DMS53 treated with DMSO at 0.1 percent for 48 hours (cell line): ENCODE measurements around the gene CRIP2.

Experiments
- DNase-seq: peaks from one replicate; lab custom pipeline; 2025; ENCODE audit not compliant: unreplicated experiment; lab: John Stamatoyannopoulos, UW

The CRIP2 gene

DNA sequence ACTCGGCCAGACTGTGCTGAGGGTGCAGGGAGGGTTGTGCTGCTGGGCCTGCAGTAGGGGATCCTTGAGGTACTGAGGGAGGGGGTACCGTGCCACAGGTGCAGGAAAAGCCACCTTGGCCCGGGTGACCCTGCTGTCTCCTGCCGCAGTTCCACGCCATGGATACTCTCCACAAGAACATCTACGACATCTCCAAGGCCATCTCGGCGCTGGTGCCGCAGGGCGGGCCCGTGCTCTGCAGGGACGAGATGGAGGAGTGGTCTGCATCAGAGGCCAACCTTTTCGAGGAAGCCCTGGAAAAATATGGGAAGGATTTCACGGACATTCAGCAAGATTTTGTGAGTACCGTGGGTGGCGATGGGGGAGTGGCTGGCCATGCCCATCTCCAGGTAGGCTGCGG is 14.0 kb upstream of the CRIP2 start:
- no peak for DNase-seq

DNA sequence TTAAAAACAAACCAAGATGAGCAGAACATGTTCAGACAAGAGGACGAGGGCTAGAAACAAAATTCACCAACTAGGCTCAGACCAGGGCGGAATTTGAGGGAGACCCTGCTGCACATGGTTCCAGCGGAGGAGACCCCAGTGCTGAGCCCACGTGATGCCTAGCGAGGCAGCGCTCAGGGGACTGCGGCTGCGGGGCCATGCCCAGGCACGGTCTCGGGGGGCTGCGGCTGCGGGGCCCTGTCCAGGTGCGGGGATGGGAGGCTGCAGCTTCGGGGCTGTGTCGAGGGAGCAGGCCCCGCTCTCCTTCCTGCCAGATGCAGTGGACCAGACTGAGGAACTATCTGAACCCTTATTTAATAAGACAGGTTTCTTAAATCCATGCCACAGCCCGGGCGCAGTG is 12.7 kb upstream of the CRIP2 start:
- DNase-seq: no peak

GRCh38 chr14:105464501-105464900 is 10.1 kb upstream of the CRIP2 start:
- DNase-seq: no peak

- DNase-seq: no peak
Observed at GRCh38 chr14:105465209-105466031, 9.2 kb upstream of the CRIP2 start.

DNA sequence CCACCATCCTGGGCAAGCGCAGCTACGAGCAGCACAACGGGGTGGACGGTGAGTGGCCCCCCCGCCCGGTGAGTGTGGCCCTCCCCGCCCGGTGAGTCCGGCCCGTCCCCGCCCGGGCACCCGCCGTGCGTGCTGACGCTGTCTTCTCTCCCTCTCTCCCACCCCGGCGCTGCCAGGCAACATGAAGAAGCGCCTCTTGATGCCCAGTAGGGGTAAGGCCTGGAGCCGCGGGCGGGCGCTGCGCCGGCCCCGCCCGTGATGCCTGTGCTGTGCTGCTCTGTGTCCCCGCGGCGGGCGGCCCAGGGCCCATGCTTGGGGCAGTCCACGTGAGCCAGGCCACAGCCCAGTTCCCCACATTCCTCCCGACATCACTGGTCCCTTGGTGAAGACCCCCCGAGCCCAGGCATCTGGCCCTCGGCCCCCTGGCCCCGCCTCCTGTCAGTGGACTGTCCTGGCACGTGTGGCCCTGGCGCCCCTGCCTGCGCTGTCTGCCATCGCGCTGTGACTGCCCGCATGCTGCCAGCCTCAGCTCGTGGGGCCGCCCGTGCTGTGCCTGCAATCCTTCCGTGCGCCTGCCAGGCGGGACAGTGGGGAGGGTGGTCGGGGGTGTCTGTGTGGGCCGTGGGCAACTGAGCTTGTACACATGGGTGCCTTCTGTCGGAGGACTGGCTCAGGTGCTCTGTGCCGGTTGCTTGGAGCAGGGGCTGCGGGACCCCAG is 7.9 kb upstream of the CRIP2 start:
- no peak for DNase-seq

GRCh38 chr14:105467249-105467941 is 7.2 kb upstream of the CRIP2 start:
- DNase-seq: no peak

- no peak for DNase-seq
Observed at GRCh38 chr14:105467942-105468471, 6.6 kb upstream of the CRIP2 start.

DNA sequence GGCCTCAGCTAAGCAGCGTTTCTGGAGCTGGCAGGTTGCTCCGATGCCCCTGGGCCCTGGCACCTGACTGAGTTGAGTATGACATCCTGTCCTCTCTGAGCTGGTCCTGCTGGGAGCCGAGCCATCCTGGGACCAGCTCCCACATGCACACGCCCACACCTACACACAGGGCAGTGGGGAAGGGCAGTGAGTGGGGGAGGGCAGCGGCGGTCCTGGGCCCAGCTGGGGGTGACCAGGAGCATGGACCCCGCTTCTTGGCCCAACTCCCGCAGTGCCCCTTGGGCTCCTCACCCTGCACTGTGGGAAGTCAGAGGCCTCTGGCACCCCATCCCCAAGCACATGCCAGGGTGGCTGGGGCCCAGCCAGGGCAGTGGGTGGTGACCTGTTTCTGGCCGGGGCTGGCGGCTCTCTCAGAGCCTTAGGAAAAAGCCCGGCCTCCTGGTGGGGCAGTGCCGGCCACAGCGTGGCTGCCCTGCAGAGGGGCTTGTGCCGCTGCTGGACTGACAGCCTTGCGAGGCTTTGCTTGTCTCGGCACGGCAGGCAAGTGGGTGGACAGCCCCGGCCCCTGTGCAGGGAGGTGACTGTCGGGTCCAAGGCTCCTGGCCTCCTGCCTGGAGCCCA is 5.9 kb upstream of the CRIP2 start:
- DNase-seq: no peak

- no peak for DNase-seq
Observed at GRCh38 chr14:105469456-105470349, 4.9 kb upstream of the CRIP2 start.

- no peak for DNase-seq
Observed at GRCh38 chr14:105470350-105471296, 4.0 kb upstream of the CRIP2 start.

DNA sequence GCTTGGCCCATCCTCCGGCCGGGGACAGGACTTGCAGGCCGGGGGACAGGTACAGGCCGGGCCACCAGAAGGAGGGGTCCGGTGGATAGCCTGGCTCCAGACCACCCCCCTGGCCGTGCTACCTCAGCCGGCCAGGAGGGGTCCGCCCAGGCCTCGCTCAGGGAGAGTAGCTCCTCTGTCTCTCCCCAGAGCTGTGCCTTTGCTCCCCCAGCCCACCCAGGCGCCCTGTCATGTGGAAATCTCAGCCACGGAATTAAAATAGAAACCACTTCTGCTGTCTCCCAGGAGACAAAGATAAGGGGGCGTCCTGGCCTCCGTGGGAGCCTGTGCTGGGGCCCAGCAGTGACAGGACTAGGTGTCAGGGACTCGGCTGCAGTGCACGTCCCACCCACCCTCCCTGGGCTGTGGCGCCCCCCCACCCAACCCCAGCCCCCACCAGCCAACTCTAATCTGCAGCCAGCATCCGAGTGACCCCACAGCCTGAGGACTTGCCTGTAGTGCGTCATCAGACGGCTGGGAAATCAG is 3.3 kb upstream of the CRIP2 start:
- no peak for DNase-seq

DNA sequence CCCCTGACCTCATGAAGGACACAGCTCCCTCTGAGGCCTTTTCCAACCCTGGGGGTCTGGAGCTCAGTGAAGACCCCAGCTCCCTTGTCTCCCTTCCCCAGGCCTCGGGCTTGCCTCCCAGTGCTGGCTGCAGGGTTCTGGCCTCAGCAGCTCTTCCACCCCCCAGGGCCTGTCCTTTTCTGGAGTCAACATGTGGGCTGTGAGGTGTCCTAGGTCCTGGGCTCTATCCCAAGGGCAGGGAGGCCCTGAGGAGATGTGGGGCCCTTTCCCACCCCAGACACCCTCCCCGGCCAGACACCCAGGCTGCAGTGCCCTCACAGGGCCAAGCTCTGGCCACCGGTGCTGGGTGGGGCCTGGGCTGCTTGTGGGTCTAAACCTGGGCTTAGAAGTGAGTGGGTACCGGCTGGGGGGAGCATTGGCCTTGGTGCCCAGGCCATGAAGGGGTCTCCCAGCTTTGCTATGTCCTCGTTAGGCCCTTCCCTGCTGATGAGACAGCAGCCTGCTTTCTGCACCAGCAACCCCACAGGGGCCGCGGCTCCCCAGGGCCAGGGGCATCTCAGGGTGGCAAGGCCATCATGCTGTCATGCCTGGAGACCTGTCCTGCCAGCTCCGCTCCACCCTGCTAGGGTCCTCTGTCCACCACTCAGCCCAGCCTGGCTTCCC is 2.7 kb upstream of the CRIP2 start:
- DNase-seq: no peak

DNA sequence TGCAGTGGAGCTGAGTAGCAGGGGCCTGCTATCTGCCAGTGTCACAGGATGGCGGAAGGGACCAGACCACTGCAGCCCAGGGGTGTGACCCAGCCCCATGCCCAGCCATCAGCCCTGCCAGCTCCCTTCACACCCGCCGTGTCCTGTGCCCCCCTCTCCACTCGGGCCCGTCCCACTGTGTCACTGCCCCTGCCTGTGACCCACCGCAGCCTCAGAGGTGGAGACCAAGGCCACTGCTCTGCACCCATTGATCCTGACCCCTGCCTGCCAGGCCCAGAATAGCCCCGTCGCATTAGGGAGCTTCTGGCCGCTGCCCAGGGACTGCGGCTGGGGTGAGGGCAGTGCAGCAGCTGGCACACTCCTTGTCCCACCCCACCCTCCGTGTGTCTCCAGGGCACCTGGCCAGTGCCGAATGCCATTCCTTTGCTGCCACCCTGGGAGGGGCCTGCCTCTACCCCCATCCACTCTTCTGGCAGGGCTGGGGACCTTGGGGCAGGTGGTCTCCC is 2.1 kb upstream of the CRIP2 start:
- DNase-seq: no peak

DNA sequence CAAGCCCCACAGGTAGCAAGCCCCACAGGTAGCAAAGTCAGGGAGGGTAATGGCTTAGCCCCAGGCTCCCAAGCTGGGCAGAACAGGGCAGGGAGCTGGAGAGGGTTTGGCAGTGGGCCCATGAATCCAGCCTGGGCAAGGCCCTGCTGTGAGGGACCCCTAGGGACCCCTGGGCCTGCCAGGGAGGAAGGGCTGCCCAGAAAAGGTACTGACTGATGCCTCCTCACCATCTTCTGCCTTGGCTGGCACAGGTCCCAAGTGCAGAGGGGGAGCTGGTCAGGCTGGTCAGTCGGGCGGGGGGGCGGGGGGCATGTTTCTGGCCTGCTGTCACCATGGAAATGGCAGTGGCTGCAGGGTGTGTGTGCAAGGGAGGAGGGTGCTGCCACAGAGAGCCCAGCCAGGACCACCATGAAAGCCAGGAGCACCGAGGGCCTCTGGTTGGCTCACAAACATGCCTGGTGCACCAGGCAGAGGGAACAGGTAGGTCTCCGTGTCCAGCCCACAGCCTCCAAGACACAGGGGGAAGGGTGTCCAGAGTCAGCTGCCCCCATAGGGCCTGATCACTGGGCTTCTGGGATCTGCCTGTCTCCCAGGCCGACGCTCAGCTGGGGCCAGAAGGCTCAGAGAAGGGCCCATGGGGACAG is 1.5 kb upstream of the CRIP2 start:
- no peak for DNase-seq

- no peak for DNase-seq
Observed at GRCh38 chr14:105473677-105474482, 741 bp upstream of the CRIP2 start.

- DNase-seq: no peak
Observed at GRCh38 chr14:105475269-105476096, 862 bp downstream of the CRIP2 start.
